GM18498 (cell line): ENCODE results near the gene PHLPP1.

ENCODE experiments used
- ATAC-seq: cut with Tn5 transposase; IDR thresholded peaks from one replicate; pipeline ENCODE4 v1.9.1; 2021; ENCODE audit warnings: mild to moderate bottlenecking, moderate library complexity; ENCODE audit not compliant: unreplicated experiment

PHLPP1 gene

GRCh38 chr18:62771494-62772270 is 56.3 kb downstream of the PHLPP1 start:
- peak; percentile 50 for ATAC-seq

- no peak for ATAC-seq
Observed at GRCh38 chr18:62772860-62773584, 57.7 kb downstream of the PHLPP1 start.

GRCh38 chr18:62773691-62774090 is 58.4 kb downstream of the PHLPP1 start:
- no peak for ATAC-seq

GRCh38 chr18:62776024-62776570 is 60.8 kb downstream of the PHLPP1 start:
- ATAC-seq, result no peak

GRCh38 chr18:62777814-62778213 is 62.5 kb downstream of the PHLPP1 start:
- no peak for ATAC-seq

- ATAC-seq, result no peak
Observed at GRCh38 chr18:62778976-62779869, 63.9 kb downstream of the PHLPP1 start.

- no peak for ATAC-seq
Observed at GRCh38 chr18:62781262-62781661, 65.9 kb downstream of the PHLPP1 start.

GRCh38 chr18:62781893-62782292 is 66.6 kb downstream of the PHLPP1 start:
- ATAC-seq, result no peak

GRCh38 chr18:62784338-62784965 is 69.1 kb downstream of the PHLPP1 start:
- no peak for ATAC-seq

GRCh38 chr18:62784966-62785413 is 69.6 kb downstream of the PHLPP1 start:
- no peak for ATAC-seq

- ATAC-seq, result no peak
Observed at GRCh38 chr18:62786689-62787088, 71.3 kb downstream of the PHLPP1 start.

- no peak for ATAC-seq
Observed at GRCh38 chr18:62788111-62788510, 72.8 kb downstream of the PHLPP1 start.

GRCh38 chr18:62788876-62789275 is 73.5 kb downstream of the PHLPP1 start:
- no peak for ATAC-seq

GRCh38 chr18:62790871-62791772 is 75.8 kb downstream of the PHLPP1 start:
- ATAC-seq, result no peak

GRCh38 chr18:62792016-62792415 is 76.7 kb downstream of the PHLPP1 start:
- no peak for ATAC-seq

GRCh38 chr18:62795813-62796212 is 80.5 kb downstream of the PHLPP1 start:
- no peak for ATAC-seq

- ATAC-seq, result no peak
Observed at GRCh38 chr18:62796216-62796621, 80.9 kb downstream of the PHLPP1 start.

GRCh38 chr18:62797329-62797728 is 82.0 kb downstream of the PHLPP1 start:
- ATAC-seq, result no peak

- ATAC-seq, result no peak
Observed at GRCh38 chr18:62799977-62800376, 84.6 kb downstream of the PHLPP1 start.
